HL-60 (cell line): Measurements from ENCODE around the gene NDUFS5.

Experiments used
- POLR2AphosphoS5 ChIP-seq: IDR thresholded peaks from 2 replicates; pipeline ENCODE4 v1.6.1; 2012; ENCODE audit warnings: low read depth
- SPI1 ChIP-seq: IDR thresholded peaks from 2 replicates; pipeline ENCODE4 v1.6.1; 2012; ENCODE audit warnings: low read depth, mild to moderate bottlenecking, borderline replicate concordance
- TF ChIP-seq, protein P1 (sequence below): IDR thresholded peaks from one replicate; pipeline ENCODE4 v1.5.1; 2011; ENCODE audit warnings: low read length, control low read depth, inconsistent platforms; ENCODE audit not compliant: insufficient read depth
- TF ChIP-seq, protein P2 (sequence below): IDR thresholded peaks from 2 replicates; pipeline ENCODE4 v1.6.1; 2012; ENCODE audit warnings: low read depth; ENCODE audit not compliant: insufficient replicate concordance

DNA sequence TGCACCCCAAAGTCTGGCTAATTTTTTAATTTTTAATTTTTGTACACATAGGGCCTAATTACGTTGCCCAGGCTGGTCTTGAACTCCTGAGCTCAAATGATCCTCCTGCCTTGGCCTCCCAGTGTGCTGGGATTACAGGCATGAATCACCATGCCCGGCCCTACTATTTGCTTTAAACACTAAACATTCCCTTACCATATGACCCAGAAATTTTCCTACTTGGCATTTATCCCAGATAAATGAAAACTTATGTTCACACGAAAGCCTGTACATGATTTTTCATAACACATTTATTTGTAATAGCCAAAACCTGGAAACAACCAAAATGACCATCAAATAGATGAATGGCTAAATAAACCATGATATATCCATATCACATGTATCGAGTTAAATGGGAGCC, 35.8 kb downstream of the NDUFS5 start:
- TF ChIP-seq, protein P1, sequence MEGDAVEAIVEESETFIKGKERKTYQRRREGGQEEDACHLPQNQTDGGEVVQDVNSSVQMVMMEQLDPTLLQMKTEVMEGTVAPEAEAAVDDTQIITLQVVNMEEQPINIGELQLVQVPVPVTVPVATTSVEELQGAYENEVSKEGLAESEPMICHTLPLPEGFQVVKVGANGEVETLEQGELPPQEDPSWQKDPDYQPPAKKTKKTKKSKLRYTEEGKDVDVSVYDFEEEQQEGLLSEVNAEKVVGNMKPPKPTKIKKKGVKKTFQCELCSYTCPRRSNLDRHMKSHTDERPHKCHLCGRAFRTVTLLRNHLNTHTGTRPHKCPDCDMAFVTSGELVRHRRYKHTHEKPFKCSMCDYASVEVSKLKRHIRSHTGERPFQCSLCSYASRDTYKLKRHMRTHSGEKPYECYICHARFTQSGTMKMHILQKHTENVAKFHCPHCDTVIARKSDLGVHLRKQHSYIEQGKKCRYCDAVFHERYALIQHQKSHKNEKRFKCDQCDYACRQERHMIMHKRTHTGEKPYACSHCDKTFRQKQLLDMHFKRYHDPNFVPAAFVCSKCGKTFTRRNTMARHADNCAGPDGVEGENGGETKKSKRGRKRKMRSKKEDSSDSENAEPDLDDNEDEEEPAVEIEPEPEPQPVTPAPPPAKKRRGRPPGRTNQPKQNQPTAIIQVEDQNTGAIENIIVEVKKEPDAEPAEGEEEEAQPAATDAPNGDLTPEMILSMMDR: no peak
- TF ChIP-seq POLR2AphosphoS5: no peak
- TF ChIP-seq, protein P2, sequence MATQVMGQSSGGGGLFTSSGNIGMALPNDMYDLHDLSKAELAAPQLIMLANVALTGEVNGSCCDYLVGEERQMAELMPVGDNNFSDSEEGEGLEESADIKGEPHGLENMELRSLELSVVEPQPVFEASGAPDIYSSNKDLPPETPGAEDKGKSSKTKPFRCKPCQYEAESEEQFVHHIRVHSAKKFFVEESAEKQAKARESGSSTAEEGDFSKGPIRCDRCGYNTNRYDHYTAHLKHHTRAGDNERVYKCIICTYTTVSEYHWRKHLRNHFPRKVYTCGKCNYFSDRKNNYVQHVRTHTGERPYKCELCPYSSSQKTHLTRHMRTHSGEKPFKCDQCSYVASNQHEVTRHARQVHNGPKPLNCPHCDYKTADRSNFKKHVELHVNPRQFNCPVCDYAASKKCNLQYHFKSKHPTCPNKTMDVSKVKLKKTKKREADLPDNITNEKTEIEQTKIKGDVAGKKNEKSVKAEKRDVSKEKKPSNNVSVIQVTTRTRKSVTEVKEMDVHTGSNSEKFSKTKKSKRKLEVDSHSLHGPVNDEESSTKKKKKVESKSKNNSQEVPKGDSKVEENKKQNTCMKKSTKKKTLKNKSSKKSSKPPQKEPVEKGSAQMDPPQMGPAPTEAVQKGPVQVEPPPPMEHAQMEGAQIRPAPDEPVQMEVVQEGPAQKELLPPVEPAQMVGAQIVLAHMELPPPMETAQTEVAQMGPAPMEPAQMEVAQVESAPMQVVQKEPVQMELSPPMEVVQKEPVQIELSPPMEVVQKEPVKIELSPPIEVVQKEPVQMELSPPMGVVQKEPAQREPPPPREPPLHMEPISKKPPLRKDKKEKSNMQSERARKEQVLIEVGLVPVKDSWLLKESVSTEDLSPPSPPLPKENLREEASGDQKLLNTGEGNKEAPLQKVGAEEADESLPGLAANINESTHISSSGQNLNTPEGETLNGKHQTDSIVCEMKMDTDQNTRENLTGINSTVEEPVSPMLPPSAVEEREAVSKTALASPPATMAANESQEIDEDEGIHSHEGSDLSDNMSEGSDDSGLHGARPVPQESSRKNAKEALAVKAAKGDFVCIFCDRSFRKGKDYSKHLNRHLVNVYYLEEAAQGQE: no peak
- TF ChIP-seq SPI1: no peak
